GM10847 (cell line): ENCODE data around the gene S100A12.

Experiments used
- POLR2A ChIP-seq: IDR thresholded peaks from 2 replicates; pipeline ENCODE4 v1.6.1; 2011; ENCODE audit not compliant: insufficient read length; ENCODE audit errors: extremely low read depth

The S100A12 gene

DNA sequence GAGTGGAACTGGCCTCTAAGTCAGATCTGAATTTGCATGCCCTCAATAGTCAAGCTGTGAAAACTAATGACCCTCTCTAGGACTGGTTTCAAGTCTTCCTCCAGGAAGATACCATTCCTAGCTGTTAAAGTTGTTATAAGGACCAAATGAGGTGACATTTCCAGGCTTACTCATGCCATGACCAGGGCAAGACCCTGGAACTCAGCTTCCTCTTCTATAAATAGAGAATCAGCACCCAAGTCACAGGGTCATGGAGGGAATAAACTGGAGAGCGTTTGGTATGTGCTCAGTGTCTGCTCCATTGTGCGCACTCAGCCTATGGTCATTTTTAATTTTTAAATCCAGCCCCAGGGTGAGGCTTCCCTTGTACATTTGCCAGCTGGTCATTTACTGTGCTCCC lies 15.2 kb downstream of the S100A12 start:
- no peak for TF ChIP-seq POLR2A

DNA sequence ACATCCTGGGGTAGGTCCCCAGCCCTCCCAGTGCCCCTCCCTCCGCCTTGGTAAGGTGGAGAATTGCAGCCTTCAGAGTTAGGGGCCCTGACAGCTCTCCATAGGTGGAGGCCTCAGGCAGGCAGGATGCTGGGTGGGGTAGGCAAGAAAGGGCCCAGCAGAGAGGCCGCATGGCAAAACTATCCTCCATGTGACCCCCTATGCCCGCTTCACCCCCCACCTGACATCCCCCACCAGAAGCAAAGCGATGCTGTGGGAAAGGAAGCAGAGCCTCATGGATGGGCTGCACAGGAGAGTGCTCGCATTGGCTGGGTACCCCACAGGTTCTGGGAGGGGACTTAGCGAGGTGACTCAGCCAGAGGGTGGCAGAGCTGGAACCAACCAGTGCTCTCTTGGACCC lies 16.2 kb downstream of the S100A12 start:
- TF ChIP-seq POLR2A, result no peak

DNA sequence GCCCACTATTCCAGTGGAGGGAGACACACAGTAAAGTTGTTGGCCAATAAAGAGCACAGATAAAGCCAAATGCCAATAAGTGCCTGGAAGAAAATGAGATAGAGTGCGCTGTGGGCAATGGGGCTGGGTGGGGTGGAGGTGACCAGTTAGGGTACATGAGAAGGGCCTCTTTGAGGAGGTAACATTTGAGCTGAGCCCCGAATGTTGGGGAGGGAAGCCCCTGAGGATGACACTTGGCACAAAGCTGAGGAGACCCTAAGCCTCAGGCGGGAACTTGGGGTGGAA lies 16.8 kb downstream of the S100A12 start:
- TF ChIP-seq POLR2A, result no peak

DNA sequence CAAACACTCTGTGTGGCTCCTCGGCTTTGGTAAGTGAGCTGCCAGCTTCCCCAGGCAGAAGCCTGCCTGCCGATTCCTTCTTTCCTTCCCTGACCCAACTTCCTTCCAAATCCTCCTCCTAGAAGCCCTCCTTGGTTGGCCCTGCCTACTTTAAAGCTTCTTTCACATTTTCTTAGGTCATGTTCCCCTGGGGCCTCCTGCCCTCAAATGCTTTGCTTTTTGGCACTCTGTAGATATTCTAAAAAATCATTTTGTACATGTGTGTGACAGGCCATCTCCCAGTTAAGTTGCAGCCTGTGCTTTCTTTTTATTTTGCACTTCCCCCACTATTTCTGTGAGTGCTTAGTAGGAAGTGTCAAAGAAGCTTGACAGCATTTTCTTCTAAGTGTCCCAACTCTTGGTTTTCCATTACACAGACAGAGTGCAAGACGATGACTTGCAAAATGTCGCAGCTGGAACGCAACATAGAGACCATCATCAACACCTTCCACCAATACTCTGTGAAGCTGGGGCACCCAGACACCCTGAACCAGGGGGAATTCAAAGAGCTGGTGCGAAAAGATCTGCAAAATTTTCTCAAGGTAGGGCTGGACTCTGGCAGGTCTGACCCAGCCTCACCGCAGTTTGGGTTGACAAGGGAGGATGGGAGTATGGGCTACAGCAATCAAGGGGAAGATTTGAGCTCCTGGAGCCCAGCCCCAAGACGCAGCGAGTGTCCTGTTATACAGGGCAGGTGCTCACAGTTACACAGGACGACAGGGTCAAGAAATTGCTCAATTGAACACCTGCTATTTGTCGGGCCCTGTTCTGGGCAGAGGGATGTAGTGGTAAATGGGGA lies 17.3 kb downstream of the S100A12 start, which contains the start of gene S100A9:
Gene S100A9, plus strand, starts transcription at position 2 of the 838 bp plus-strand sequence. Its CDS starts 430 bp downstream, at position 432.
- no peak for TF ChIP-seq POLR2A

DNA sequence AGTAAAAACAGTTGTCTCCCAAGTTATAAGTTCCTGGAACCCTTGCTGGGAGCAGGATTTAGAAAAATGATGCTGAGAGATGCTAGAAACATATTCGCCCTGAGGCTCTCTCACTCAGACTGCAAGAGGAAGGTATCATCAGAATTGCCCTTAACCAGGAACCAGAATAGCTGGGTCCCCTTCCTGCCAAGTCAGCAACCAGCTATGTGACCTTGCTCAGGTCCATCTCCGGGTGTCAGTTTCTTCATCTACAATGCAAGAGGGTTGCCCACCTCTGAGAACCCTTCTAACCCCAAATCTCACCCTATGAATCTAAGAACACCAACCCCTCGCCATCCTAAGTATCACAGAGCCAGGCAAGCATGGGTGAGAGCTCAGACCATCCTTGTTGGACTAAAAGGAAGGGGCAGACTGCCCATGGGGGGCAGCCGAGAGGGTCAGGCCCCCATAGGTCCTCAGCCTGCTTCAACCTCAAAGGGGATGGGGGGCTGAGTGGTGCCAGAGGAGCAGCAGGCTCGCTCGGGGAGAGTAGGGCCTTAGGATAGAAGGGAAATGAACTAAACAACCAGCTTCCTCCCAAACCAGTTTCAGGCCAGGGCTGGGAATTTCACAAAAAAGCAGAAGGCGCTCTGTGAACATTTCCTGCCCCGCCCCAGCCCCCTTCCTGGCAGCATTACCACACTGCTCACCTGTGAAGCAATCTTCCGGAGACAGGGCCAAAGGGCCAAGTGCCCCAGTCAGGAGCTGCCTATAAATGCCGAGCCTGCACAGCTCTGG lies 18.2 kb downstream of the S100A12 start:
- TF ChIP-seq POLR2A, result no peak

DNA sequence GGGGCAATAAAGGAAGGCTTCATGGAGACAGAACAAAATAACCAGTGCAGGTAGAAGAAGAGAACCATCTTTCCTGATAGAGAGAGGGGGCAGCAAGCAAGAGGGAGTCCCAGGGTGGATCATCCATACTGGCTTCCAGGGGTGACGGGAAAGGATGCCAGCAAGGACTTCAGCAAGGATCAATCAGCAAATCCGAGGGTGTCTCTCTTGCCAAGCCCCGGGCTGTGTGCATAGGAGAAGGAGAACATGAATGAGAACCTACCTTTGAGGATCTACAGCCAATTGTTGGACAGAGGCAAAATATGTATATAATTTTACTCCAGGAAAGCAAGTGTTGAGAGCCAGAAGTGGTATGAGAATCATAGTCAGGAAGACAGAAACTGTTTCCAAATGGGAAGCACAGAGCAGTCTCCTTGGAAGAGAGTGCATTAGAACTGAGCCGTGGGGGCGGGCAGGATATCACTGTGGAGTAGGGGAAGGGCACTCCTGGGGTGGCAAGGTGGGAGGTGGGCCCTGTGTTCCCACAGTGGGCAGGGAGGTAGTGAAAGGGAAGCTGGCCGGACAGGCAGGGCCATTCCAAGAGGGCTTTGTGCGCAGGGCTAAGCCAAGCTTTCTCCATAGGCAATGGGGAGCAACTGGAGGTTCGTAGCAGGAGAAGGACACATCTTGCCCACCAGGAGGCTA lies 18.9 kb downstream of the S100A12 start:
- no peak for TF ChIP-seq POLR2A

DNA sequence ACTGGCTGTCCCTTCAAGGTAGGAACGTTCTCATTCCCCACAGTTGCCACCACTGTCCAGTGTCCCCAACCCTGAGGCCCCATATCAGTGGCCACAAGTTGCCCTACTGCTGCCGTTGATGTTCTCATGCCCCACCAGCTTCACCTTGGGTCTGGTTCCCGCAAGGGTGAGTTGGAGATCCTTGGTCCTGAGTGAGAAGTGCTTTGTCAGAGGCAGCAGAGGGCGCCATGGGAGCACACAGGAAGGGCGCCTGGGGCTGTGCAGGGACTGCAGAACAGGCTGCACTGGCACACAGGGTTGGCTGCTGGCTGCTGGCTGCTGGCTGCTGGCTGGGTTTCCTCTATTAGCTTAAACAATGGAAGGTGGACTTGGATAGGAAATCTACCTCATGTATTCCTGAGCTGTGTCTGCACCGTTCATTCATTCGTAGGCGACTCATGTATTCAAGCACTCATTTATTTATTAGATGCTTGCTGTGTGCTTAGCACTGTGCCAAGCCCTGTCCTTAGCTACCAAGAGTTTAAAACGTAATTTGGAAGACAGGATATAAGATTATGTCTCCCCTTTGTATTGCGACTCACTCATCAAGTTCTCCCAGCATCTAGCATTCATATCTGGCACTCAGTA lies 19.9 kb downstream of the S100A12 start:
- TF ChIP-seq POLR2A, result no peak

DNA sequence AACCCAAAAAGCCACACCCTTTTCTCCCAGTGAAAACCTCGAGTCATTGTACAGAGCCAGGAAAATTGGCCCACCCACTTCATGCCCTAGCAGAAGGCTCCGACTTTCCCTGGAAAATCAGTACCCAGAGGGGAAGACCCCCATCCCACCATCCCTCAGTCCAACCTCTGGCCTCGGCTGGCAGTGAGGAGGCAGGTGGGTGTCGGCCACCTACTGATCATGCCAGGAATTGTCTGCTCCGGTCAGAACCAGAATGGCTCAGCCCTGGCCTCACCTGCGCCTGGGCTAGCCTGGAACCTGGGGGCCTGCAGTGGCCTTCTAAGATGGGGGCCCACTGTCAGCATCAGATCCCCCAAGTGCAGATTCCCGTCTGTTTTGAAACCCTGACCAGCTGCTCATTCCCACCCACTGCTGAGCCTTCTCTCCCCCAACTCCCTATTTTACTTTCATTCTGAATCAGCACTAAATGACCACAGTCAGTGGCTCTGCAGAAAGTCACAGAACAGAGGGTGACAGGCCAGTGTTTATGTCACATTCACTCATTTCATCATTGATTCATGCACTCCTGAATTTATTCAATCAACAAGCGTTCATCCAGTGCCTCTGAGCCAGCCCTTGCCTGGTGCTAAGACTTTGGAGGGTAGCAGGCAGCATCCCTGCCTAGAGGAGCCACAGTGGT lies 20.8 kb downstream of the S100A12 start:
- TF ChIP-seq POLR2A, result no peak

DNA sequence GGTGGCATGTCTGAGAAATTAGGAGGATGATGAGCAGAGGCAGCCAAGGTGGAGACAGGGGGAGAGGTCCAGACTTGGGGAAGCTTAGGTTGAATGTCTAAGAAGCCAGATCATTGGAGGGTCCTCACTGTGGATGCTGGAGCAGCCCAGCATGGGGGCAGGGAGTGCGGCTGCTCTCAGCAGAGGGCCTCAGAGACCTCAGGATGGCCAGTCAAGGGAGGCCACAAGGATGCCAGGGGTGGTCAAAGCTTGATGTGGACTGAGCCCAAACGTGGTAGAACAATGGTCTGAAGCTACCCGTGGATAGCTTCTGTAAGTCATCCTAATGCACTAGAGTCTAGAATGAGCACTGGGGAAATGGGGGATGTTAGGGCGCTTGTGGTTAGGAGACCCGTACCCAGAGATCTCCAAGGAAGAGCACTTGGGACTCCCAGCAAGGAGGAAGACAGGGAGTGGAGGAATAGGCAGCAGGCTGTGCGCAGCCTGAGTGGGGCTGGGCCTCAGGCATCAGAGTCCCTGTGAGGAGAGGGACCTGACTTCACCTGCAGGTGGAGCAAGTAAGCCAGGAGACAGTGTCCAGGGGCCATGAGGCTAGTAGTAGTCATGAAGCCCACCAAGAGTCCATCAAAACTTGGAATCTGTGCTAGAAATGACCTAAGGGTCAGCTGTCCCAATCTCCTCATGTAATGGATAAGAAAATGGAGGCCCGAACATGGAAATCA lies 22.0 kb downstream of the S100A12 start:
- TF ChIP-seq POLR2A, result no peak

DNA sequence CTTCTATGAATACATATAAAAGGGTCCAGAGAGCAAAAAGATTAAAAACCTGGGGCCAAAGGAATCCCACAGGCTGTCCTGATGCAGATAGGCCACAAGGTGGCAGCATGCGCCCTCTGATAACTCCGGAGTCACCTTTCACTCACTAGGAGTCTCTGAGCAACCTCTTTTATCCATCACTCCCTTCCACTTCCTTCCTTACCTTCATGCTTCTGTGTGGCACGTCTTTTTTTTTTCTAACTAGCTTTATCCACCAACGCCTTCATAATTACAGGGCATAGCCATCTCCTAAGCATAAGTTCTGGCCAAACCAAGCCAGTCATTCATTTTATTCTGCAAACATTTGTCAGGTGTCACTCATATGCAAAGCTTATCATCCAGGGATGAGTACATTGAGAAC lies 22.9 kb downstream of the S100A12 start:
- TF ChIP-seq POLR2A, result no peak

DNA sequence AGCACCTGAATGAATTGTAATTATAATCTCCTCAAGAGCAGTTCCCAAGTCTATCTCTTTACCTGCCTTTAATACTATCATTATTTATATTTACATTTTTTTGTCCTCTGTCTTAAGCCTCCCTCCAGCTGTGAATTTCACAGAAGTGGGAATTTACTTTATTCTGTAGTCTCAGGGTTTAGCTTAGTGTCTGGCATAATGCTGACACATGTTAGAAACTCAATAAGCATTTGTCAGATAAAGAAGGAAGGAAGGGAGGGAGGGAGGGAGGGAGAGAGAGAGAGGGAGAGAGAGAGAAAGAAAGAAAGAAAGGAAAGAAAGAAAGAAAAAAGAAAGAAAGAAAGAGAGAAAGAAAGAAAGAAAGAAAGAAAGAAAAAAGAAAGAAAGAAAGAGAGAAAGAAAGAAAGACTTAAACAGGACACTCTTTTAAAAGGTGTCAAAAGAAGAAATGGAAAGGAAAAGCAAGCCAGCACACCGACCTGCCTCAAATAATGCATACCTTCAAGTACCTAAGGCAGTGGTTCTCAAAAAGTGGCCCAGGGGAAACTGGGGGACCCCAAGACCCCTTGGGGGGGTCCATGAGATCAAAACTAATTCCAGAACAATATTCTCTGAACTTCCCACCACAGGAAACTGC lies 25.0 kb downstream of the S100A12 start:
- TF ChIP-seq POLR2A, result no peak

DNA sequence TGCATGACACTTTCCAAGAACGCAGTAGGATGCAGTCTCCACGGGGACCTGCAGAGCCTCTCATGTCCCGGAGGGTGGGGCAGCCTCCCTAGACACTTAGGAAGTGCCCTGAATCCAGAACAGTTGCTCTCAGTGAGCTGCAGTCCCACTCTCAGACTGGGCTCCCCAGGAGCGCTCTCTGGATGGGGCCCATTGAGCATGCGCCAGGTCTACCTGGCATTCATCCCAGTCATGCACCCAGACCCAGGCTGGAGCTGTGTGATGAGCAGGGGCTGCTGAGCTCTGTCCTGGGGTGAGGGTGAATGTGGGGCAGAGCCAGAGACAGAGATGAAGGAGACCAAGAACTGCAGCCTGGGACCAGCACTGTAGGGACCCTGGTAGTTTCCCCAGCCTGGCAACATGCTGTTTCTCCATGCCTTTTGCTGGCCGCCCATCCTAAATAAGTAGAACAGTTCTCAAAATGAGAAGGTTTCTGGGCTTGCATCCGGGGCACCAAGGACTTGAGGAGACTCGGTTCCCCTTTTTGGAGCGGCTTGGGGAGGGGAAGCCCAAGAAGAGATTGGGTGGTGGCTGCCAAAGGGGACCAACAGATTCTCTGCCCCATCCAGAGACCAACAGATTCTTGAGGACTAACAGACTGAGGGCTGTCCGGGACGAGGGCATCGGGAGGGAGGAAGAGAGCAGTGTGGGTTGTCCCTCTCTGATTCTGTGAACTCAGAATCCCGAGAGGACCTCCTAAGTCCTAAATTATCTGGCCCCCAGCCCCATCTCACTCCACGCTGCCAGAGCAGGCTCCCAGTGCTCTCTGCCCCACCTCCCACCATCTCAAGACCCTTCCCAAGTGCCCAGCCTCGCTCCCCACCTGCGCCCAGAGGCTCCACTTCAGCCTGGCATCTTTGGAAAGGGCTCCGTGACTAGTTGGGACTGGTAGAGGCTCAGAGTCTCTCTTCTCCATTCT lies 25.8 kb downstream of the S100A12 start:
- no peak for TF ChIP-seq POLR2A
